Forelimb muscle (tissue), 1 donor: ENCODE results near the gene FAM227B. TPM values are rescaled to one million over a fixed set of nuclear protein-coding genes. Genes with fewer than 3 reads are reported as not detected.
A peak's percentile ranks its signal among the peaks of the same experiment; 100 is the strongest.
"Not testable (repeated sequence)": the region's sequence is repeated elsewhere in the genome, so short reads cannot be mapped to it uniquely, and the experiment has no call there.

Experiments
- DNase-seq: peaks from one replicate; pipeline ENCODE4 v3.0.0-alpha.2; 2013; ENCODE audit warnings: low read depth
- polyA plus RNA-seq: library from polyadenylated mRNA; unstranded; fragments of 120-200 nt; gene quantifications from one replicate; pipeline ENCODE4 v1.2.1, GENCODE V29; 2013; ENCODE audit not compliant: insufficient read length

The FAM227B gene
- polyA plus RNA-seq, result 7.7 TPM

- peak; percentile 91 for DNase-seq
Measured at GRCh38 chr15:49620658-49621368, at the start of gene FAM227B, which contains the start of gene DTWD1. Gene FAM227B (minus strand): TSS chr15:49620818. CDS start chr15:49615171, 5,647 bp downstream. Gene DTWD1 (plus strand): TSS chr15:49621048. CDS start chr15:49625168, 4,120 bp downstream.

GRCh38 chr15:49669288-49669687 is 48.7 kb upstream of the FAM227B start:
- DNase-seq, result no peak

- not testable (repeated sequence) for DNase-seq
Measured at GRCh38 chr15:49666486-49666885, 45.9 kb upstream of the FAM227B start.

- no peak for DNase-seq
Measured at GRCh38 chr15:49664716-49665115, 44.1 kb upstream of the FAM227B start.

- DNase-seq, result no peak
Measured at GRCh38 chr15:49656734-49657133, 36.1 kb upstream of the FAM227B start.

GRCh38 chr15:49652922-49653321 is 32.3 kb upstream of the FAM227B start:
- DNase-seq, result no peak

GRCh38 chr15:49650676-49651075 is 30.1 kb upstream of the FAM227B start:
- DNase-seq, result no peak

- no peak for DNase-seq
Measured at GRCh38 chr15:49649987-49650386, 29.4 kb upstream of the FAM227B start.

- no peak for DNase-seq
Measured at GRCh38 chr15:49646891-49647290, 26.3 kb upstream of the FAM227B start.

- no peak for DNase-seq
Measured at GRCh38 chr15:49645941-49646340, 25.3 kb upstream of the FAM227B start.

- DNase-seq, result no peak
Measured at GRCh38 chr15:49645277-49645676, 24.7 kb upstream of the FAM227B start.

- no peak for DNase-seq
Measured at GRCh38 chr15:49644364-49644794, 23.8 kb upstream of the FAM227B start.

- no peak for DNase-seq
Measured at GRCh38 chr15:49637857-49638256, 17.2 kb upstream of the FAM227B start.

GRCh38 chr15:49628379-49628778 is 7.8 kb upstream of the FAM227B start:
- no peak for DNase-seq

GRCh38 chr15:49627407-49627877 is 6.8 kb upstream of the FAM227B start:
- DNase-seq, result no peak

- DNase-seq, result no peak
Measured at GRCh38 chr15:49625460-49626036, 4.9 kb upstream of the FAM227B start.

- DNase-seq, result no peak
Measured at GRCh38 chr15:49624056-49624455, 3.4 kb upstream of the FAM227B start.

GRCh38 chr15:49622561-49622960 is 1.9 kb upstream of the FAM227B start:
- DNase-seq, result no peak

- DNase-seq, result no peak
Measured at GRCh38 chr15:49621887-49622286, 1.3 kb upstream of the FAM227B start.

GRCh38 chr15:49621401-49621811 is 788 bp upstream of the FAM227B start:
- no peak for DNase-seq

GRCh38 chr15:49620199-49620598 is 419 bp downstream of the FAM227B start:
- no peak for DNase-seq

- DNase-seq, result no peak
Measured at GRCh38 chr15:49619226-49619625, 1.4 kb downstream of the FAM227B start.

- DNase-seq, result not testable (repeated sequence)
Measured at GRCh38 chr15:49612240-49612639, 8.4 kb downstream of the FAM227B start.
